ENCODE results near the gene PSORS1C2.

PSORS1C2 gene

GRCh38 chr6:31154436-31154835, 15.6 kb upstream of the PSORS1C2 start:
- Histone ChIP-seq H3K27me3 (ENCODE audit: insufficient read depth, poor library complexity, severe bottlenecking) (no peaks in the 10 kb centered on the region), H3K4me3 (replicated peaks; ENCODE audit: insufficient read depth, low read length) (no peak overlapping the region), H3K27ac (replicated peaks) (no peak overlapping the region)
- DNase-seq (ENCODE audit: low read depth in 1 of 2, low spot score in 1 of 2), result no peak
- TF ChIP-seq POLR2AphosphoS5 (IDR thresholded peaks at IDR 0.05; ENCODE audit: low read depth), result no peak
- TF ChIP-seq GABPA (IDR thresholded peaks at IDR 0.05; ENCODE audit: low read depth), result no peak
- TF ChIP-seq, protein P1, sequence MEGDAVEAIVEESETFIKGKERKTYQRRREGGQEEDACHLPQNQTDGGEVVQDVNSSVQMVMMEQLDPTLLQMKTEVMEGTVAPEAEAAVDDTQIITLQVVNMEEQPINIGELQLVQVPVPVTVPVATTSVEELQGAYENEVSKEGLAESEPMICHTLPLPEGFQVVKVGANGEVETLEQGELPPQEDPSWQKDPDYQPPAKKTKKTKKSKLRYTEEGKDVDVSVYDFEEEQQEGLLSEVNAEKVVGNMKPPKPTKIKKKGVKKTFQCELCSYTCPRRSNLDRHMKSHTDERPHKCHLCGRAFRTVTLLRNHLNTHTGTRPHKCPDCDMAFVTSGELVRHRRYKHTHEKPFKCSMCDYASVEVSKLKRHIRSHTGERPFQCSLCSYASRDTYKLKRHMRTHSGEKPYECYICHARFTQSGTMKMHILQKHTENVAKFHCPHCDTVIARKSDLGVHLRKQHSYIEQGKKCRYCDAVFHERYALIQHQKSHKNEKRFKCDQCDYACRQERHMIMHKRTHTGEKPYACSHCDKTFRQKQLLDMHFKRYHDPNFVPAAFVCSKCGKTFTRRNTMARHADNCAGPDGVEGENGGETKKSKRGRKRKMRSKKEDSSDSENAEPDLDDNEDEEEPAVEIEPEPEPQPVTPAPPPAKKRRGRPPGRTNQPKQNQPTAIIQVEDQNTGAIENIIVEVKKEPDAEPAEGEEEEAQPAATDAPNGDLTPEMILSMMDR (IDR thresholded peaks at IDR 0.05; ENCODE audit: insufficient read depth, low read length), result no peak
- no peak for TF ChIP-seq REST (IDR thresholded peaks at IDR 0.05; ENCODE audit: insufficient replicate concordance, low read depth)
- TF ChIP-seq SPI1 (IDR thresholded peaks at IDR 0.05; ENCODE audit: borderline replicate concordance, low read depth), result no peak

- DNase-seq (ENCODE audit: low read depth in 1 of 2, low spot score in 1 of 2), result no peak
- Histone ChIP-seq H3K4me3 (replicated peaks; ENCODE audit: insufficient read depth, low read length) (no peak overlapping the region), H3K27ac (replicated peaks) (no peak overlapping the region), H3K27me3 (ENCODE audit: insufficient read depth, poor library complexity, severe bottlenecking) (no peaks in the 10 kb centered on the region)
- TF ChIP-seq, protein P1 (IDR thresholded peaks at IDR 0.05; ENCODE audit: insufficient read depth, low read length), result no peak
- TF ChIP-seq REST (IDR thresholded peaks at IDR 0.05; ENCODE audit: insufficient replicate concordance, low read depth) (no peak), SPI1 (IDR thresholded peaks at IDR 0.05; ENCODE audit: borderline replicate concordance, low read depth) (no peak), GABPA (IDR thresholded peaks at IDR 0.05; ENCODE audit: low read depth) (no peak), POLR2AphosphoS5 (IDR thresholded peaks at IDR 0.05; ENCODE audit: low read depth) (no peak)
Observed at GRCh38 chr6:31152781-31153180, 13.9 kb upstream of the PSORS1C2 start.

DNA sequence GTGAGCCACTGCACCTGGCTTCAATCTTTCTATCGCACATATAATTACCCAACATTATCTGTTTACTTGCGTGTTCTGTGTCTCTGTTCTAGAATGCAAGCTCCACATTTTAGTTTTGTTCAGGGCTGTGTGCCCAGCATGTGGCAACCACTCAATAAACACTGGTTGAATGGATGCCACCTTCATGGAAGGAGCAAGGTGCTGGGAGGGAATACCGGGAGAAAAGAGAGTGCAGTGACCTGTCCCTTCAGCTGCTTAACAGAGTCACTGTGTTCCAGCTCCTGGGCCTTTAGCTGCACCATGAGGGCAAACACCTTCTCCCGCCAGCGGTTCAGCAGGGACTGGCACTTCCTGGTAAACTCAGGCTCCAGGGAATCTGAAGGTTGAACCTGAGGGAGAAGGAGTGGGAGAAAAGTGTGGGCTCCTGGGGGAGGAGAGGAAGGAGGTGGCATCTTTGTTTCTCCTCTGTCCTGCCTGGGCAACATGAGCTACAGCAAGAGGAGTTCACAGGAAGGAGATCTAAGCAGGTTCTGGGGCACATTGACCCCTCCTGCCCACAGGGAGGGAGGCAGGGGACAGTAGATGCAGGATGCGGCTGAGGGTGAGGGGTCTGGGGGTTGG, 11.1 kb upstream of the PSORS1C2 start:
- Histone ChIP-seq H3K27ac (replicated peaks) (no peak overlapping the region), H3K4me3 (replicated peaks; ENCODE audit: insufficient read depth, low read length) (no peak overlapping the region), H3K27me3 (ENCODE audit: insufficient read depth, poor library complexity, severe bottlenecking) (no peaks in the 10 kb centered on the region)
- DNase-seq (ENCODE audit: low read depth in 1 of 2, low spot score in 1 of 2), result no peak
- TF ChIP-seq POLR2AphosphoS5 (IDR thresholded peaks at IDR 0.05; ENCODE audit: low read depth) (no peak), SPI1 (IDR thresholded peaks at IDR 0.05; ENCODE audit: borderline replicate concordance, low read depth) (no peak), REST (IDR thresholded peaks at IDR 0.05; ENCODE audit: insufficient replicate concordance, low read depth) (no peak), GABPA (IDR thresholded peaks at IDR 0.05; ENCODE audit: low read depth) (no peak)
- TF ChIP-seq, protein P1 (IDR thresholded peaks at IDR 0.05; ENCODE audit: insufficient read depth, low read length), result no peak
